GM21447 (cell line): Measurements from ENCODE around the gene GP1BA.

ENCODE experiments used
- ATAC-seq: cut with Tn5 transposase; IDR thresholded peaks from one replicate; pipeline ENCODE4 v1.9.1; 2021; ENCODE audit not compliant: unreplicated experiment

GP1BA gene

DNA sequence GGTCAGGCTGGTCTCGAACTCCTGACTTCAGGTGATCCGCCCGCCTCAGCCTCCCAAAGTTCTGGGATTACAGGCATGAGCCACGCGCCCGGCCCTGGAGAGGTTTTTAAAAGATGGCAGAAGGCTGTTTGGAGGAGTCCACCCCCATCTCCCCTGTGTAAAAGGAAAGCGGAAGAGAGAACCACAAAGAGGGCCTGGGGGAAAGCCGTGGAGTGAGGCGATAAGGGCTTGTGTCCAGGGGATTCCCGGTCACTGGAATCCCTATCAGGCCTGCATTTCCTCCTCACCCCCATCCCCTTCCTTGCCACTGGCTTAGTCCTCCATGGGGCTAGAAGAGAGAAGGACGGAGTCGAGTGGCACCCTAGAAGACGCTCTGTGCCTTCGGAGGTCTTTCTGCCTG, at the start of gene GP1BA:
Gene GP1BA, plus strand, starts transcription at position 315 of the 400 bp plus-strand sequence. CDS start 328 bp downstream, outside the sequence.
- no peak for ATAC-seq

DNA sequence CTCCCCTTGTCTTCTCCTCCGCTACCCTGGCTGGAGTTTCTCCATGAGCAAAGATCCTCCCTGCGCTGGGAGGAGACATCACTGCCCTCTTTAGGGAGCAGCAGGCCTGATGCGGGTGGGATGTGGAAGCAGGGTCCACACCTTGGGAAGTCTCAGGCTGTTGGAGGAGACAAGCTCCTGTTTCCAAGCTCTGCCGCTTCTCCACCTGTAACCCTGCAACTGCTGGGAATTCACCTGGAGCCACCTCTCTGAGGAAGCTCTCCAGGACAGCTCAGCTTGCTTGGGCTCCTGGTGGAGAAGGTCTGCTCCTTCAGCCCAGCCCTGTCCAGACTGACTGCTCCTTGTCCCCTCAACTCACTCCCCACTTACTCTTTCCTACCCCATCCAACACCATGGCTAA, 47.6 kb upstream of the GP1BA start:
- no peak for ATAC-seq

DNA sequence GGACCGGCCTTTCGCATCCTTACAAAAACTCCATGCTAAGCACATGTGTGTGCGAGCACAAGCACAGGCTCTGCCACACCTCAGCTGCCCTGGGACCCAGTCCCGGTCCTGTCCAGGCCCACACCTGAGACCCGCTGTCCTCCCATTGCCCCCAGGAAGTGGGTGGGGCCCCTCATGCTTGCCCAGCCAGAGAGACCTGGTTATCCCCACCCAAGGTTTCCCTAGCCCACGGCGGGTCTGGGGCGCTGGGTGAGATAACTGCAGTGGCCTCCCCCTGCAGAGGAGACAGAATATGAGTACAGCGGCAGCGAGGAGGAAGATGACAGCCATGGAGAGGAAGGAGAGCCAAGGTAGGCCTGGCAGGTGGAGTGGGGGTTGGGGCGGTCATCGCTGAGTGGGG, 45.2 kb upstream of the GP1BA start:
- no peak for ATAC-seq

DNA sequence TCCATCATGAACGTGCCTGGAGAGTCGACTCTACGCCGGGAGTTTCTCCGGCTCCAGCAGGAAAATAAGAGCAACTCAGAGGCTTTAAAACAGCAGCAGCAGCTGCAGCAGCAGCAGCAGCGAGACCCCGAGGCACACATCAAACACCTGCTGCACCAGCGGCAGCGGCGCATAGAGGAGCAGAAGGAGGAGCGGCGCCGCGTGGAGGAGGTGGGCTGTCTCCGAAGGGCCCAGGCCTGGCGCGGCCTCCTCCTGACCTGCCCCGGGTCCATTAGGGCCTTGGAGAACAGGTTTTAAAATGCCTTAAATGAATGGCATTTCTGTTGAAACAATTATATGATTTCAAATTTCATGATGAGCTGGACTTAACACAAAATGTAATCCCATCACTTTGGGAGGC, 44.5 kb upstream of the GP1BA start:
- no peak for ATAC-seq

DNA sequence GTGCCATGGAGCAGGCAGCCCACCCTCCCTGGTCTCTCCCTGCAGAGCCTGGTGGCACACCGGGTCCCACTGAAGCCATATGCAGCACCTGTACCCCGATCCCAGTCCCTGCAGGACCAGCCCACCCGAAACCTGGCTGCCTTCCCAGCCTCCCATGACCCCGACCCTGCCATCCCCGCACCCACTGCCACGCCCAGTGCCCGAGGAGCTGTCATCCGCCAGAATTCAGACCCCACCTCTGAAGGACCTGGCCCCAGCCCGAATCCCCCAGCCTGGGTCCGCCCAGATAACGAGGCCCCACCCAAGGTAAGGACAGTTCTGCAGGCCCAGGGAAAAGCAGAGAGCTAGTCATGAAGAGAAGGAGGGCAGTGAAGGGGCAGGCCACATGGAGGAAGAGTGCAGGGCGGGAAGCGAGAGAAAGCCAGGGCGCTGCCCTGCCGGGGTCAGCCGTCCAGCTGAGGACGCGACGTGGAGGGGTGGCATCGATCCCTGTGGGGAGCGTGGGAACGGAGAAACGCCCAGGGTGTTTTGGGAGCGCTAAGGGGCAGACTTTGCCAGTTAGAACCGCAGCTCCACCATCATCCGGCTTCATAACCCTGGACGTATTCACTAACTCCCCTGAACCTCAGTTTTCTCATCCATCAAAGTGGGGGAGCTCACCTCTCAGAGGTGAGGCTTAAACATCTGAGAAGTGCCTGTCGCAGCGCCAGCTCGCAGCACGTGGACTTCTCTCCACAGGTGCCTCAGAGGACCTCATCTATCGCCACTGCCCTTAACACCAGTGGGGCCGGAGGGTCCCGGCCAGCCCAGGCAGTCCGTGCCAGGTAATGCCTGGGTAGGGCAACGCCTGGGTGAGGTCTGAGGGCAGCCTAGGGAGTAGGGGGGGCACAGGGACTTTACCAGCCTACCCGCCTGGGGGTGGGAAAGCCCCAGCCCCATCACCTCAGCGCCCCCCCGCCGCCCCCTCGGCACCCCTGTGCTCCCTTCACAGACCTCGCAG, 40.4 kb upstream of the GP1BA start:
- no peak for ATAC-seq

DNA sequence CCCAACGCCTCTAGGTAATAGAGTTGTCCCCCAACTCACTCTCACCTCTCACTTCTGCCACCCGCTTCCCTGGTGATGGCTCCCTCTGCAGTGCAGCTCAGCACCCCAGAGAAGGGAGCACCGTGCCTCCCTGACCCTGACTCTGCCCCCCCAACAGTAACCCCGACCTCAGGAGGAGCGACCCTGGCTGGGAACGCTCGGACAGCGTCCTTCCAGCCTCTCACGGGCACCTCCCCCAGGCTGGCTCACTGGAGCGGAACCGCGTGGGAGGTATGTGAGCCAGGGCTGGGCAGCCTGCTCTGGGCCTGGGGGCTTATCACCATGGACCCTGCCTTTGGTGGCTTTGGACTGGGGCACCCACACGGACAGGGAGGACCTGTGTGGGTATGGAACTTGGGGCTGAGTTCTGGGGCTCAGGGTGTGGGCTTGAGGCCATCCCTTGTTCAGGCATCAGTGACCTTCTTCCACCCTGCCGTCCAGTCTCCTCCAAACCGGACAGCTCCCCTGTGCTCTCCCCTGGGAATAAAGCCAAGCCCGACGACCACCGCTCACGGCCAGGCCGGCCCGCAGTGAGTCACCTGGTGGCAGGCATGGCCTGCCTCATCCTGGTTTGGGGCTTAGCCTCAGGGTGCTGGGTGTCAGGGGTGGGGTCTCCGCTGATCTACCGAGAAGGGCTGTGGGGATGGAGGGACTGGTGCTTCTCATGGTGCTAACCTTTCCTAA, 39.4 kb upstream of the GP1BA start:
- ATAC-seq = no peak

DNA sequence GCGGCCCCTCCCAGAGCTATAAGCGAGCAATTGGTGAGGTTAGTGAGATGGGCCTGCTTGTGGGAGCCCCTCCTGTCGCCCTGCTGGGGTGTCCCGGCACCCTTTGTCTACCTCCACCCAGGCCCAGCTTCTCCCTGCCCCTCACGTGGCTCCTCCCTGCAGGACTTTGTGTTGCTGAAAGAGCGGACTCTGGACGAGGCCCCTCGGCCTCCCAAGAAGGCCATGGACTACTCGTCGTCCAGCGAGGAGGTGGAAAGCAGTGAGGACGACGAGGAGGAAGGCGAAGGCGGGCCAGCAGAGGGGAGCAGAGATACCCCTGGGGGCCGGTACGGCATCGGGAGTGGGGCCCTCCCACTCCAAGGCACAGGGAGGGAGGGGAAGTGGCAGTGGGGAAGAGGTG, 38.8 kb upstream of the GP1BA start:
- ATAC-seq = no peak

DNA sequence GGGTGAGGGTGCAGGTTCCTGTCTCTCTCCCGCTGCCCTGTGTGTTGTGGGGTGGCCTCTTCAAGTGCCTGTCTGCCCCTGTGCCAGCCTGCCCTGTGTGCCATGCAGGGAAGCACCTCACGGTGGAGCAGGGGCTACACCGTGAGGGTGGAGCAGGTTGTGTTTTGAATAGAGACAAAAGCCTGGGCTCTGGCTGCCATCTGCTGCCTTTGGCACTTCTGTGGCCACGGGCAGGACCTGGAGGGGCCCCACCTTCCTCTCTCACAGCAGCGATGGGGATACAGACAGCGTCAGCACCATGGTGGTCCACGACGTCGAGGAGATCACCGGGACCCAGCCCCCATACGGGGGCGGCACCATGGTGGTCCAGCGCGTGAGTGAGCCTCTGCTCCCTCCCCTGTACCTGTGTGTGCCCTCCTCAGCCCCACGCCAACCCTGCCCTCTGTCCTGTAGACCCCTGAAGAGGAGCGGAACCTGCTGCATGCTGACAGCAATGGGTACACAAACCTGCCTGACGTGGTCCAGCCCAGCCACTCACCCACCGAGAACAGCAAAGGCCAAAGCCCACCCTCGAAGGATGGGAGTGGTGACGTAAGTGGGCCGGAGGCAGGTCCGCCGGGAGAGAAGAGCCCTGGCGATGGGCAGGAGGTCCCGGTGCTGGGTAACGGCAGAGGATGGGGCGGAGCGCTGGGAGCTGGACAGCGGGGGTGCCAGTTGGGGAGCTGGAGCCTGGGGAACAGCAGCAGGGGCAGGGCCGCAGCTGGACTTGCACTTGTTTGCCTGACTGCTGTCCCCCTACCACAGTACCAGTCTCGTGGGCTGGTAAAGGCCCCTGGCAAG, 38.1 kb upstream of the GP1BA start:
- ATAC-seq = no peak

DNA sequence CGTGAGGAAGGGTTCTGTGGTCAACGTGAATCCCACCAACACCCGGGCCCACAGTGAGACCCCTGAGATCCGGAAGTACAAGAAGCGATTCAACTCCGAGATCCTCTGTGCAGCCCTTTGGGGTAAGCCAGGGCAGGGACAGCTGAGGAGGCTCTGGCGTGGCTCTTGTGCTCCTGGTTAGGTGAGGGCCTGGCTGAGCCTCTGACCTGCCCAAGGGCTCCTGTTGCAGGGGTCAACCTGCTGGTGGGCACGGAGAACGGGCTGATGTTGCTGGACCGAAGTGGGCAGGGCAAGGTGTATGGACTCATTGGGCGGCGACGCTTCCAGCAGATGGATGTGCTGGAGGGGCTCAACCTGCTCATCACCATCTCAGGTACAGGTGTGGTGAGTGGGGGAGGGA, 37.0 kb upstream of the GP1BA start:
- no peak for ATAC-seq

DNA sequence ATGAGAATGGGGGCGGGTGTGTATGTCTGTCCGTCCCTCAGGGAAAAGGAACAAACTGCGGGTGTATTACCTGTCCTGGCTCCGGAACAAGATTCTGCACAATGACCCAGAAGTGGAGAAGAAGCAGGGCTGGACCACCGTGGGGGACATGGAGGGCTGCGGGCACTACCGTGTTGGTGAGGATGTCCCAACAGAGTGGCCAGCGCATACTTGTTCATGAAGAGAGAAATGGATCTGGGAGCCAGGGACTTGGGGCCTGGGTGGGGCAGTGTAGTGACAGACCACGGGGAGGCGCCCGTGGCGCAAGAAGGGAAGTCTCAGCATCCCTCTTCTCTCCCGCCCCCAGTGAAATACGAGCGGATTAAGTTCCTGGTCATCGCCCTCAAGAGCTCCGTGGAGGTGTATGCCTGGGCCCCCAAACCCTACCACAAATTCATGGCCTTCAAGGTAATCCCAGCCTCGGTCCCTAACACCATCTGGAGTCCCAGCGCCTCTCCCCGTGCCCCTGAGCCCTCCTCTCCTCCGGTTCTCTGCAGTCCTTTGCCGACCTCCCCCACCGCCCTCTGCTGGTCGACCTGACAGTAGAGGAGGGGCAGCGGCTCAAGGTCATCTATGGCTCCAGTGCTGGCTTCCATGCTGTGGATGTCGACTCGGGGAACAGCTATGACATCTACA, 36.3 kb upstream of the GP1BA start:
- ATAC-seq = no peak

DNA sequence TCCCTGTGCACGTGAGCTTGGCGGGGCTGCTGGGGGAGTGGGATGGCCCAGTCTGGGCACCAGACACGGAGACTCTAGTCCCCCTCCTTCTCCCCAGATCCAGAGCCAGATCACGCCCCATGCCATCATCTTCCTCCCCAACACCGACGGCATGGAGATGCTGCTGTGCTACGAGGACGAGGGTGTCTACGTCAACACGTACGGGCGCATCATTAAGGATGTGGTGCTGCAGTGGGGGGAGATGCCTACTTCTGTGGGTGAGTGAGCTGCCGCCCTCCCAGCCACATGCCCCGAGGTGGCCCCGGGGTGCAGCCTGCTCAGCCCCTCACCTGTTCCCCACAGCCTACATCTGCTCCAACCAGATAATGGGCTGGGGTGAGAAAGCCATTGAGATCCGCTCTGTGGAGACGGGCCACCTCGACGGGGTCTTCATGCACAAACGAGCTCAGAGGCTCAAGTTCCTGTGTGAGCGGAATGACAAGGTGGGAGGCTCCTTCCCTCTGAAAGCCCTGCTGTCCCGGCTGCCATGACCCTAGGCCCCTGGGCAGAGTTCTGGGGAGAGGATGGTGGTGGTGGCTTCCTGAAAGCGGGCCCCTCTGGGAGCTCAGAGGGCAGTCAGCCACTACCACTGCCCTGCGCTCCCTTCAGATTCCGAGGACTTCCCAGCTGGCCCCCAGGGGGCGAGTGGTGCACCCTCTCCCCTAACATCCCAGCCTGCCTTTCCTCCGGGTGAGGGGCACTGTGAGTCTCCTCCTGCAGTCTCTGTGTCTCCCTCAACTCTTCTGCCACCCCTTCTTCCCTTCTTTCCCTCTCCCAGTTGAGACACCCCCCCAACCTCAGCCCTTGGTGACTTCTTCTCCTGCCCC, 35.5 kb upstream of the GP1BA start:
- no peak for ATAC-seq

DNA sequence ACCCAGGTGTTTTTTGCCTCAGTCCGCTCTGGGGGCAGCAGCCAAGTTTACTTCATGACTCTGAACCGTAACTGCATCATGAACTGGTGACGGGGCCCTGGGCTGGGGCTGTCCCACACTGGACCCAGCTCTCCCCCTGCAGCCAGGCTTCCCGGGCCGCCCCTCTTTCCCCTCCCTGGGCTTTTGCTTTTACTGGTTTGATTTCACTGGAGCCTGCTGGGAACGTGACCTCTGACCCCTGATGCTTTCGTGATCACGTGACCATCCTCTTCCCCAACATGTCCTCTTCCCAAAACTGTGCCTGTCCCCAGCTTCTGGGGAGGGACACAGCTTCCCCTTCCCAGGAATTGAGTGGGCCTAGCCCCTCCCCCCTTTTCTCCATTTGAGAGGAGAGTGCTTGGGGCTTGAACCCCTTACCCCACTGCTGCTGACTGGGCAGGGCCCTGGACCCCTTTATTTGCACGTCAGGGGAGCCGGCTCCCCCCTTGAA, 34.8 kb upstream of the GP1BA start:
- ATAC-seq = no peak

DNA sequence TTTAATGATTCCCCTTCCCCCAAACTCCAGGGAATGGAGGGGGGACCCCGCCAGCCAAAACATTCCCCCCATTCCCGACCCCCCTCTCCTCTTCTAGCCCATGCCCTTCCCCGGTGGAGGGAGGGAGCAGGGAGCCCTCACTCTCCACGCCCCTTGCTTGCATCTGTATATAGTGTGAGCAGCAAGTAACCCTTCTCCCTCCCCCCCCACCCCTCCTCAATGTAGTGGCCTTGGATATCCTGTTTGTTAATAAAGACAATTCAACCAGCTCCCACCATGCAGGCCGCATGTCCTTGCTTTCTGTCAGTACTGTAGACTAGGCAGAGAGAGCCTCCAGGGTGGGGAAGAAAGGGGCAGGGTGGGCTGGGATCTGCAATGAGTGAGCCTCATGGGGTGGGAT, 34.3 kb upstream of the GP1BA start:
- no peak for ATAC-seq

DNA sequence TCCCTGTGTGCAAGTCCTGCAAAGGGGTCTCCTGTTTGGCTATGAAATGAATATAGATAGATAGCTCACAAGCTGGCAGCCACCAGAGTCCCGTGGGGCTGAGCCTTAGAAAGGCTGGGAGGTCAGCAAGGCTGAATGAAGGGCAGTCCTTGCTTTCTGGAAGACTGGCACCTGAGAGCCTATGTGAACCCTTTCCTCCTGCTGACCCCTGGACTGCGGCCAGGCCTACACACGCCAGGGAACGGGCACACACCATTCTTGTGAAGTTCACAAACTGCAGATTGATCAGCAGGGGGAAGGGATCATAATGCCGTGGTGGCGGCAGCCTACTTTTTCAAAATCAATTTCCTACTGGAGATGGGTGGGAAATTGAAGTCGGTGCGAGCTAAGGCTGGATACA, 33.7 kb upstream of the GP1BA start:
- ATAC-seq = no peak

DNA sequence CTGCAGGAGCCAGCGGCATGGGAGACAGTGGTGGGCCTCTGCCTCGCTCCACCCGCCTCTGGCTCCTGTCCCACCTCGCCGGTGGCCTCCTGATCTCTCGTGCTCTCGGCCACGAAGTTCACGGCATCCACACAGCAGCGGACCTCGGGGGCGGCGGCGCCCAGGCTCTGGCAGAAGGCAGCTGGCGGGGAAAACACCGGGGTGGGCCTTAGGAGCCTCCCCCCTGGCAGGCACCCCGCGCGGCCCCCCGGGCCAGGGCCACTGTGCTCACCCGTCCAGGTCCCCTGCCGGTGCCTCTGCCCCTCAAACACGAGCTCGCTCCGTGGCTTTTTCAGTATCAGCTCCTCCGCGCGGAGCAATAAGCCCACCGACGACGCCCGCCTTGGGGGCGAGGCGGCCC, 33.1 kb upstream of the GP1BA start:
- no peak for ATAC-seq

DNA sequence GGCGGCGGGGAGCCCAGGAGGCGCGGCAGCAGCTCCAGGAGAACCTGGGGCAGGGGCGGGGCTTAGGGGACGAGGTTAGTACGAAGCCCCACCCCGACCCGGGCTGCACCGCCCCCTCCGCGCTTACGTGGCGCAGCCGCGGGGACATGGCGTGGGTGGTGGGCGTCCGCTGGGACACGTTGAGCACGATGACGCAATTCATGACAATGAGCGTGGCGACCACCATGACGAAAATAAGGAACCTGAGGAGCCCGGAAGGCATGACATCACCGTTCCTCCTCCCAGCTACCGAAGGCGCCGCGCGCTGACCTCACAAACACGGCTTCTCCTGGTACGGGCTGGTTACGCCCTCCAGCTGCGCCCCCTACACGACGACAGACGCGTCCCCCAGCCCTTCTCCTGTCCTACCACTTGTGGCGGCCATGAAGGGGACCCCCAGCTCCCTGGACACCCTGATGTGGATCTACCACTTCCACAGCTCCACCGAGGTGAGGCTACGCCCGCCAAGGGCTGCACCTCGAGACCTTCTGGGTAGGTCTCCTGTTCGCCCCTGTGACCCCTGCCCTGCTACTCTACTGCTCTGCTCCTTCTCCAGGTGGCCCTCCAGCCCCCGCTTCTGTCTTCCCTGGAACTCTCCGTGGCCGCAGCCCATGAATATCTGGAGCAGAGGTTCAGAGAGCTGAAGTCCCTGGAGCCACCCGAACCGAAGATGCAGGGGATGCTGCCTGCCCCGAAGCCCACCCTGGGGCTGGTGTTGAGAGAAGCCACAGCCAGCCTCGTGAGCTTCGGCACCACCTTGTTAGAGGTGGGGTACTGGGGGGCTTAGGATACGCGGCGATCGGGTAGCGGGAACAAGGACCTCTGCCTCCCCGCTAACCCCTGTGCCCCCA, 32.5 kb upstream of the GP1BA start, which contains the start of gene C17orf107:
Gene C17orf107, plus strand, starts transcription at position 196 of the 890 bp plus-strand sequence. Its CDS starts 227 bp downstream, at position 423.
- no peak for ATAC-seq

DNA sequence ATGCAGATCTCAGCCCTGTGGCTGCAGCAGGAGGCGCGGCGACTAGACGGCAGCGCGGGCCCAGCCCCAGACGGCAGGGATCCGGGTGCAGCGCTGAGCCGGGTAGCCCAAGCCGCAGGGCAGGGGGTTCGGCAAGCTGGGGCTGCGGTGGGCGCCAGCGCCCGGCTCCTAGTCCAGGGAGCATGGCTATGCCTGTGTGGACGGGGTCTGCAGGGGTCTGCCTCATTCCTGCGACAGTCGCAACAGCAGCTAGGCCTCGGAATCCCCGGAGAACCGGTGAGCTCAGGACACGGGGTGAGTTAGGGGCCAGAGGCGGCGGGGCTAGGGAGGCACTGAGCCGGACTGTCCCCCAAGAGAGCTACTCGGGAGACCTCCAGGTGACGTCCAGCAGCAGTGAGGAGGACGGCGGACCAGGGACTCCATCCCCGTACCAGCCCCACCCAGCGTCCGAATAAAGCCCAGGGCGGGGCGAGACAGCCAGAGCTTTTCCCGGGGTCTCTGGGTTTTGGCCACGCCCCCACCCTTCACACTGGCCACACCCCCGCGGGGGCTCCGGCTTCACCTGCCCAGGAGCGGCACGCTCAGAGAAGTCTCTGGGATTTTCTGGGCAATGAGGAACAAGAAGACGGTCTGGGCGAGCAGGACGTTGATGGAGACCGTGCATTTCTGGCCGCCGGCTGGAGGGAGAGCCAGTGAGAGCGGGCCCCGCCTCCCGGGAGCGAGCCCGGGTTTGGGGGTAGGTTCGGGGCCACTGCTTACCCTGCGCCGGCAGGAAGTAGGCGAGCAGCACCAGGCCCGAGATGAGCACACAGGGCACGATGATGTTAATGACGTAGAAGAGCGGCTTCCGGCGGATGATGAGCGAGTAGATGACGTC, 31.6 kb upstream of the GP1BA start:
- ATAC-seq = no peak
